GM23338 (cell line): Measurements from ENCODE around the gene TMEM60. TPM values are rescaled to one million over a fixed set of nuclear protein-coding genes. Genes with fewer than 3 reads are reported as not detected.

Source experiments
- ATAC-seq: fragments of 200-7000 bp; cut with Tn5 transposase; 3 replicates; pipeline ENCODE4 v1.9.1; 2020
- DNase-seq: peaks from one replicate; pipeline ENCODE4 v3.0.0-alpha.2; 2015; ENCODE audit warnings: low spot score
- H2AFZ ChIP-seq: fragments of 200-600 bp; sonication (generic); 2 replicates; pipeline ENCODE4 v1.8.0; 2016; ENCODE audit warnings: antibody characterized with exemption, mild to moderate bottlenecking, moderate library complexity
- H3F3A ChIP-seq: fragments of 200-600 bp; sonication (generic); replicated peaks from 2 replicates; pipeline ENCODE4 v1.8.0; 2017; ENCODE audit warnings: antibody characterized with exemption, mixed run types, low read depth
- H3K27ac ChIP-seq: fragments of 200-600 bp; sonication (generic); 2 replicates; pipeline ENCODE4 v1.6.1; 2016; ENCODE audit warnings: low read depth
- H3K27me3 ChIP-seq: fragments of 200-600 bp; sonication (generic); 2 replicates; pipeline ENCODE4 v1.8.0; 2016; ENCODE audit warnings: mild to moderate bottlenecking, mixed run types, moderate library complexity; ENCODE audit not compliant: insufficient read depth
- H3K36me3 ChIP-seq: fragments of 200-600 bp; sonication (generic); 2 replicates; pipeline ENCODE4 v1.8.0; 2016; ENCODE audit warnings: mild to moderate bottlenecking; ENCODE audit not compliant: insufficient read depth
- H3K4me1 ChIP-seq: fragments of 200-600 bp; sonication (generic); 2 replicates; pipeline ENCODE4 v1.8.0; 2016; ENCODE audit warnings: mild to moderate bottlenecking, moderate library complexity; ENCODE audit not compliant: insufficient read depth
- H3K4me2 ChIP-seq: fragments of 200-600 bp; sonication (generic); 2 replicates; pipeline ENCODE4 v1.7.1; 2017; ENCODE audit warnings: mixed run types
- H3K4me3 ChIP-seq: fragments of 200-600 bp; sonication (generic); 2 replicates; pipeline ENCODE4 v1.6.1; 2016; ENCODE audit warnings: mixed run types
- H3K79me2 ChIP-seq: fragments of 200-600 bp; sonication (generic); replicated peaks from 2 replicates; pipeline ENCODE4 v1.8.0; 2017; ENCODE audit warnings: mild to moderate bottlenecking; ENCODE audit not compliant: insufficient read depth
- H3K9me2 ChIP-seq: fragments of 200-600 bp; sonication (generic); 2 replicates; pipeline ENCODE4 v1.8.0; 2017; ENCODE audit not compliant: insufficient read depth
- H4K20me1 ChIP-seq: fragments of 200-600 bp; sonication (generic); replicated peaks from 2 replicates; pipeline ENCODE4 v1.8.0; 2017; ENCODE audit warnings: mild to moderate bottlenecking; ENCODE audit not compliant: insufficient read depth
- H3K27ac Mint-ChIP-seq: 2 replicates; pipeline ENCODE4 v1.8.0; 2020; ENCODE audit warnings: inconsistent platforms, mild to moderate bottlenecking, moderate library complexity, mixed read lengths
- H3K27me3 Mint-ChIP-seq: 3 replicates; pipeline ENCODE4 v1.8.0; 2022; ENCODE audit warnings: low read depth, mild to moderate bottlenecking, moderate library complexity, mixed read lengths, inconsistent platforms; ENCODE audit not compliant: insufficient read depth, poor library complexity
- H3K36me3 Mint-ChIP-seq: 3 replicates; pipeline ENCODE4 v1.8.0; 2021; ENCODE audit warnings: low read depth, mild to moderate bottlenecking, inconsistent platforms, moderate library complexity, mixed read lengths
- H3K4me1 Mint-ChIP-seq: 3 replicates; pipeline ENCODE4 v1.8.0; 2020; ENCODE audit warnings: mild to moderate bottlenecking, inconsistent platforms, mixed read lengths
- H3K4me3 Mint-ChIP-seq: 3 replicates; pipeline ENCODE4 v1.8.0; 2021; ENCODE audit warnings: moderate library complexity, mild to moderate bottlenecking, inconsistent platforms, mixed read lengths
- H3K9me3 Mint-ChIP-seq: 3 replicates; pipeline ENCODE4 v1.8.0; 2020; ENCODE audit warnings: moderate library complexity, mild to moderate bottlenecking, inconsistent platforms, mixed read lengths
- CREB1 ChIP-seq: fragments of 250-450 bp; sonication (Bioruptor Pico); IDR thresholded peaks from 2 replicates; pipeline ENCODE4 v1.5.0; 2020; ENCODE audit warnings: low read depth, mild to moderate bottlenecking, moderate library complexity
- CTCF ChIP-seq, 2 experiments: fragments of 200-600 bp in 1 of 2; sonication (generic) in 1 of 2; conservative IDR thresholded peaks; 2 replicates each; pipeline versions ENCODE4 v1.5.1 to v1.6.1; 2016 to 2017; ENCODE audit warnings: antibody characterized with exemption in 2 of 2, low read depth in 2 of 2, mild to moderate bottlenecking in 2 of 2, moderate library complexity in 1 of 2
- ETS1 ChIP-seq: IDR thresholded peaks from 2 replicates; pipeline ENCODE4 v1.6.1; 2016; ENCODE audit warnings: antibody characterized with exemption
- JUNB ChIP-seq: IDR thresholded peaks from one replicate; pipeline ENCODE4 v1.6.1; 2016; ENCODE audit warnings: antibody characterized with exemption; ENCODE audit not compliant: unreplicated experiment
- NANOG ChIP-seq: IDR thresholded peaks from 2 replicates; pipeline ENCODE4 v1.6.1; 2016; ENCODE audit warnings: antibody characterized with exemption, borderline replicate concordance
- POLR2AphosphoS5 ChIP-seq: IDR thresholded peaks from 2 replicates; pipeline ENCODE4 v1.6.1; 2016; ENCODE audit warnings: antibody characterized with exemption, low read depth
- REST ChIP-seq: IDR thresholded peaks from one replicate; pipeline ENCODE4 v1.6.1; 2018; ENCODE audit warnings: antibody characterized with exemption; ENCODE audit not compliant: unreplicated experiment
- STAT1 ChIP-seq: IDR thresholded peaks from one replicate; pipeline ENCODE4 v1.6.1; 2016; ENCODE audit warnings: antibody characterized with exemption; ENCODE audit not compliant: unreplicated experiment
- ZNF331 ChIP-seq: fragments of 250-450 bp; sonication (Bioruptor Pico); IDR thresholded peaks from 2 replicates; pipeline ENCODE4 v1.5.0; 2020; ENCODE audit warnings: low read depth, mild to moderate bottlenecking, moderate library complexity
- ZNF462 ChIP-seq: fragments of 250-450 bp; sonication (Bioruptor Pico); IDR thresholded peaks from 2 replicates; pipeline ENCODE4 v1.5.0; 2020; ENCODE audit warnings: mild to moderate bottlenecking, moderate library complexity
- polyA plus RNA-seq: library from polyadenylated mRNA; unstranded; fragments of >200 nt; fragmentation: Nextera tagmentation; extraction: Ambion mirVana; gene quantifications from 2 replicates; pipeline ENCODE4 v1.2.1, GENCODE V29; 2016
- total RNA-seq: library from RNA; depleted of rRNA; stranded (reverse); fragments of >200 nt; shearing (Covaris generic); gene quantifications from 2 replicates; pipeline ENCODE4 v1.2.3, GENCODE V29; 2014

TMEM60 gene
- total and polyA plus RNA-seq, 2 experiments from 2014 or later = 29.5 to 68.2 TPM

- Histone ChIP-seq H3K9me2 (no peaks in the 10 kb centered on the region), H3K4me2 (no peak overlapping the region), H3K4me3 (no peak overlapping the region), H3F3A (no peaks in the 10 kb centered on the region), H3K27me3 (no peaks in the 10 kb centered on the region), H3K79me2 (no peaks in the 10 kb centered on the region), H2AFZ (no peak overlapping the region), H3K36me3 (no peaks in the 10 kb centered on the region), H3K4me1 (no peaks in the 10 kb centered on the region), H4K20me1 (no peaks in the 10 kb centered on the region), H3K27ac (no peak overlapping the region)
- DNase-seq (no peak), ATAC-seq (no peak)
- Mint-ChIP-seq H3K4me1 (no peaks in the 10 kb centered on the region), H3K27ac (no peak overlapping the region), H3K36me3 (peaks cover 46% of the 10 kb centered on the region), H3K27me3 (peaks cover 4% of the 10 kb centered on the region), H3K4me3 (no peak overlapping the region), H3K9me3 (peaks cover 22% of the 10 kb centered on the region)
- TF ChIP-seq JUNB (no peak), REST (no peak), STAT1 (no peak), ETS1 (no peak), CREB1 (CRISPR knock-in tag) (no peak), ZNF331 (CRISPR knock-in tag) (no peak), POLR2AphosphoS5 (no peak), CTCF (conservative IDR thresholded peaks at IDR 0.05; ENCODE audit: low read depth in 2 of 2) (no peak), NANOG (no peak)
Measured at GRCh38 chr7:77783111-77783510, 15.1 kb downstream of the TMEM60 start.

GRCh38 chr7:77782383-77782782, 15.9 kb downstream of the TMEM60 start:
- Mint-ChIP-seq H3K9me3 (peaks cover 22% of the 10 kb centered on the region), H3K36me3 (peaks cover 47% of the 10 kb centered on the region), H3K4me1 (no peaks in the 10 kb centered on the region), H3K4me3 (no peak overlapping the region), H3K27me3 (peaks cover 4% of the 10 kb centered on the region), H3K27ac (no peak overlapping the region)
- Histone ChIP-seq H3K27ac (no peak overlapping the region), H4K20me1 (no peaks in the 10 kb centered on the region), H3K4me3 (no peak overlapping the region), H3K36me3 (no peaks in the 10 kb centered on the region), H3K4me1 (no peaks in the 10 kb centered on the region), H3K9me2 (no peaks in the 10 kb centered on the region), H3K4me2 (no peak overlapping the region), H3K27me3 (no peaks in the 10 kb centered on the region), H3K79me2 (no peaks in the 10 kb centered on the region), H3F3A (no peaks in the 10 kb centered on the region), H2AFZ (no peak overlapping the region)
- no peak for ATAC-seq
- no peak for DNase-seq
- TF ChIP-seq ZNF462 (CRISPR knock-in tag) = no peak
